ENCODE measurements around the gene JAKMIP1.

The JAKMIP1 gene

DNA sequence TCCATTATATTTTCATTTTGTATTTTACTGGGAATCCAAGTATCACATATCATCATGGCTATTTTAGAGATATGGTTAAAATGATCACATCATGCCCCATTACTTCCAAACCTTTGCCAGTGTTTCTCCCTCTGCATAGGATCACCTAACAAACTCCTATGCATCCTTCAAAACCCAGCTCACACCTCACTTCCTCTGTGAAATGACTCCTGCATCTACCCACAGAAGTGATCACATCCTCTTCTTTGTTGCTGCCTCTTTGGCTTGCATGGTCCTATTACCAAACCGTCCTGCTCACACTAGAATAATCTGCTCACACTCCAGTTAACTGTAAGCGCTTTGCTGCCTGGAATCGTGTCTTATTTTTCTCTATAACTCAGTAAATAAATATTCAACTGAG, 107.4 kb downstream of the JAKMIP1 start:
- Mint-ChIP-seq H3K9me3 (no peaks in the 10 kb centered on the region), H3K27me3 (no peaks in the 10 kb centered on the region), H3K4me1 (ENCODE audit: low read depth) (no peaks in the 10 kb centered on the region), H3K36me3 (ENCODE audit: low read depth) (no peaks in the 10 kb centered on the region), H3K27ac (no peak overlapping the region), H3K4me3 (no peak overlapping the region)
- intact Hi-C loops (cut with micrococcal nuclease): no loop called here

DNA sequence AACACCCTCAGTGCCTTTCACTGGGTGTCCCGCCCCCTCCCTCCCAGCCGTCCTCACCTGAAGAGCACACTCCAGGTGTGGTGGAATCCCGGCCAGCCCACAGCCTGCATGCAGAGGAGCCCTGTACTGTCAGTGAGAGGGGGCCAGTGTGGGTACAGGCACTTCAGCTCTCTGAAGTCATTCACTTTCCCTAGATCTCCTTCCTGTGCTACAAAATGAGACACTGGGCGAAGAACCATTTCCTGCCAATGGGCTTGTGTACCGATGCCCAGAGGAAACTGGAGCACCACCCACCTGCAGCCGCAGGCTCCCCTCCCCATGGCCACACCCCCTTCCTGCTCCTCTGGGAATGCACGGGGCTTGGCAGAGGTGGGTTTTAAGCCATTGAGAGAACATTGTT, 108.2 kb downstream of the JAKMIP1 start:
- no peaks in the 10 kb centered on the region for H3K4me1 Mint-ChIP-seq (ENCODE audit: low read depth)
- H3K4me3 Mint-ChIP-seq: no peak overlapping the region
- H3K36me3 Mint-ChIP-seq (ENCODE audit: low read depth): no peaks in the 10 kb centered on the region
- no peak overlapping the region for H3K27ac Mint-ChIP-seq
- H3K27me3 Mint-ChIP-seq: no peaks in the 10 kb centered on the region
- intact Hi-C loops (cut with micrococcal nuclease): no loop called here
- H3K9me3 Mint-ChIP-seq: no peaks in the 10 kb centered on the region

DNA sequence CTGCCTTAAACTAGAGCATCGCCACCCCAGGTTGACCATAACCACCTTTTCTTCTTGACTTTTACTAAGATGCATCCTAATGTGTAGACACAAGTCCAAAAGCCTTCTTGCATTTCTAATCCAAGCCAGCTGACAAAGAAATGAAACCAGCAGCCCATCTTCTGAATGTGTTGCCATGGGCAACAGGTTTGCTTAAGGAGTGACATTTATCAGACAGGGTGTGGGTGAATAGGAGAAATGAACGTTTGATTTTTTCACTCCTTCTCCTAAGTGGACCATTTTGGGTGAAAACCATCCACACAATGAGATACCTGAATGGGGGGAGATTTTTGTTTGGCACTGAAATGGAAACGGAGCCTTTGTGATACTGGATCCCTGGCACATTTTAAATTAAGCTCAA, 109.4 kb downstream of the JAKMIP1 start:
- Mint-ChIP-seq H3K4me3 (no peak overlapping the region), H3K27me3 (no peaks in the 10 kb centered on the region), H3K27ac (no peak overlapping the region), H3K9me3 (no peaks in the 10 kb centered on the region), H3K4me1 (ENCODE audit: low read depth) (no peaks in the 10 kb centered on the region), H3K36me3 (ENCODE audit: low read depth) (no peaks in the 10 kb centered on the region)
- intact Hi-C loops (cut with micrococcal nuclease): no loop called here

DNA sequence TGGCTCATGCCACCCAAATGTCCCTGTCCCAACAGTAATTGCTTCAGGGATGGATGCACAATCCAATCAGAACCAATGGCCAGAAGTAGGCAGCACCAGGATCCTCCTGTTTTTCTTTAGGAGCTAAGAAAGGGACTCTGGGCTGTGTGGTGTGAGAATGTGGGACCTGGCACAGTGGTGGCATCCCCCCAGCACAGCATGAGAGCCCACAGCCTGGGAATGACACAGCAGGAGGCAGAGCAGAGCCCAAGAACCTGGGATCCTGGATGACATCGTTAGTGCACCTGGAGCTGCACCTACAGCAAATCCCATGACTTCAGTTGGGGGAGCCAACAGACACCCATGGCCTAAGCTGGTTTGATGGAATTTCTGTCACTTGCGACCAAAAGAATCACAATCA, 111.4 kb downstream of the JAKMIP1 start:
- intact Hi-C loops (cut with micrococcal nuclease): no loop called here
- Mint-ChIP-seq H3K9me3 (no peaks in the 10 kb centered on the region), H3K27me3 (no peaks in the 10 kb centered on the region), H3K4me1 (ENCODE audit: low read depth) (no peaks in the 10 kb centered on the region), H3K4me3 (no peak overlapping the region), H3K36me3 (ENCODE audit: low read depth) (no peaks in the 10 kb centered on the region), H3K27ac (no peak overlapping the region)

DNA sequence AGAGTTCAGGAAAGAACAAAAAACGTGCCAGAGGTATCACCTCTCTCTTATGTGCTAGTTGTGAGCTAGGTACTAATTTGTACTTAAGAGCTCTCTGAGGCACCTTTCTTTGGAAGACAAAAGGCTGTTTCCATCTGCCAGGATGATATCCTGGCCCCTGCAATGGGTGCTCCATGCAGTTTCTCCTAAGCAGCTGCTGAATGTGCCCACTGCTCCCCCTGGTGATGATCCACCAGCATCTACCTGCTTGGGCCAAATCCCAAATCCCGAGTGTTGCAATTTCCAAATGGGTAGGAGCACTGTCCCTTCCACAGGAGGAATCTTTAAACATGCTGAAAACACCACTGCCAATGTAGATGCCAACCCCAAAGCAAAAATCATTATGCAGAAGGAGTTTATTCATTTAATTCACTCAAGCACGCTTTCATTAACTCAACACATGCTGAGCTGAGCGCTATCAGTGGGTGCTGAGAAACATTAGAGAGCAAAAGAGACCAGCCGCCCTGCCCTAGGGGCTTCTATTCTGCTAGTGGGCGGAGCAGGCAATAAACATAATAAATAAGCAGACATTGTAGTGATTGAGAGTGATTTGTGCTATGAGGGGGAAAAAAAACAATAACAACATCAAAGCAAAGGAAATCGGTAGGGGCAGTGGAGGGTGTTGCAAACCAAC, 112.5 kb downstream of the JAKMIP1 start:
- intact Hi-C loops (cut with micrococcal nuclease): no loop called here
- Mint-ChIP-seq H3K4me1 (ENCODE audit: low read depth) (no peaks in the 10 kb centered on the region), H3K27ac (no peak overlapping the region), H3K27me3 (no peaks in the 10 kb centered on the region), H3K9me3 (no peaks in the 10 kb centered on the region), H3K36me3 (ENCODE audit: low read depth) (no peaks in the 10 kb centered on the region), H3K4me3 (no peak overlapping the region)

DNA sequence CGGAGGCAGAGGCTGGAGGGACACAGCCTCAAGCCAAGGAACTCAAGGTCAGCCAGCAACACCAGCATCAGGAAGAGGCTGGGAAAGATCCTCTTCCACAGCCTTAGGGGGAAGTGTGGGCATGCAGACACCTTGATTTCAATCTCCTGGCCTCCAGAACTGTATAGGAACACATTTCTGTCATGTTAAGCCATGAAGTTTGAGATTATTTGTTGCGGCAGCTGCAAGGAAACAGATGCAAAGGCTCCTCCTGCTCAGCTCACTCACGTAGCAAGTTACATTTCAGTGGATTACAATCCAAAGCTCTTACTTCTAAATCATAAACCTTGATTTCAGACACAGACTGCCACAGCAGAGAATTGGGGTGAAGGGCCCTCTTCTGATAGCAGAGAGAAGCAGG, 113.5 kb downstream of the JAKMIP1 start:
- no peaks in the 10 kb centered on the region for H3K36me3 Mint-ChIP-seq (ENCODE audit: low read depth)
- H3K4me3 Mint-ChIP-seq: no peak overlapping the region
- no peak overlapping the region for H3K27ac Mint-ChIP-seq
- H3K4me1 Mint-ChIP-seq (ENCODE audit: low read depth): no peaks in the 10 kb centered on the region
- H3K9me3 Mint-ChIP-seq: no peaks in the 10 kb centered on the region
- H3K27me3 Mint-ChIP-seq: no peaks in the 10 kb centered on the region
- intact Hi-C loops (cut with micrococcal nuclease): no loop called here

DNA sequence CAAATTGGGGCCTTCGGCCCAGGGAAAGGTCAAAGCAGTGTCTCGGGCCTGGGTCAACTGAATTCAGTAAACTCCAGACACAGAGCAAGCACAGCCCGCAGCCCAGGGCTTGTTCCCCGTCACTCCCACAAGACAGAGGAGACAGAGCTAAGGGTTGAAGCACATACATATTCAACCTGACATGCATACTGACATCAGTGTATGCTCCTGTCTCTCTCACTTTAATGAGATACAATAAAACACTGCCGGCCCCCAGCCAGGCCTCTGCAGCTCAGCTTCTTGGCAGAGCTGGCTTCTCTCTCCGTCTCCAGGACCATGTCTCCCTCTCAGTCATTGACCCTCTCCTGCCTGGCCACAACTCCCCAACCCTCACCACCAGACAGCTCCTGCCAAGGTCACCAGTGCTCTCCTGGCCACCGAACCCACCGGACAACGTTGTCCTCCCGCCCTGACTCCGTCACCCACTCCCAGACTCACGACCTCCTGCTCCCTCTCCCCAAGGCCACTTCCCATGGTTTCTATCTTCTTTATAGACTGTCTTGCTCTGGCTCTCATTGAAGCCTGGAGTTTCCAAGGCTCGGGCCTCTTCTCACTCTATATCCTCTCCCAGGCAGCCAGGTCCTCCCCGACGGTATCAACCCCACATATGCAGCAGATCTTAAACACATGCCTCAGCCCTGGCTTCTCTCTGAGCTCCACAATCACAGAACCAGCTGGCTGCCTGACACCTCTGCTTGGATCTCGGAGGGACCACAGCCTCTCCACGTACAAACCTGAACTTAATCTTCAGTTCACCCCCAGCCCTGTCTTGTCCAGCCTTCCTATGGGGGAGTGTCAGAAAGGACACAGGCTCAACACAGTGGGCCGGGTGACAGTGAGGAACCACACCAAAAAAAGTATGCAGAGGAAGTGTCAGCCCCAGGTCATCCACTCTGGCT, 114.4 kb downstream of the JAKMIP1 start:
- H3K27me3 Mint-ChIP-seq: no peaks in the 10 kb centered on the region
- H3K4me3 Mint-ChIP-seq: no peak overlapping the region
- no peaks in the 10 kb centered on the region for H3K9me3 Mint-ChIP-seq
- H3K27ac Mint-ChIP-seq: no peak overlapping the region
- H3K4me1 Mint-ChIP-seq (ENCODE audit: low read depth): no peaks in the 10 kb centered on the region
- no peaks in the 10 kb centered on the region for H3K36me3 Mint-ChIP-seq (ENCODE audit: low read depth)
- intact Hi-C loops (cut with micrococcal nuclease): no loop called here

DNA sequence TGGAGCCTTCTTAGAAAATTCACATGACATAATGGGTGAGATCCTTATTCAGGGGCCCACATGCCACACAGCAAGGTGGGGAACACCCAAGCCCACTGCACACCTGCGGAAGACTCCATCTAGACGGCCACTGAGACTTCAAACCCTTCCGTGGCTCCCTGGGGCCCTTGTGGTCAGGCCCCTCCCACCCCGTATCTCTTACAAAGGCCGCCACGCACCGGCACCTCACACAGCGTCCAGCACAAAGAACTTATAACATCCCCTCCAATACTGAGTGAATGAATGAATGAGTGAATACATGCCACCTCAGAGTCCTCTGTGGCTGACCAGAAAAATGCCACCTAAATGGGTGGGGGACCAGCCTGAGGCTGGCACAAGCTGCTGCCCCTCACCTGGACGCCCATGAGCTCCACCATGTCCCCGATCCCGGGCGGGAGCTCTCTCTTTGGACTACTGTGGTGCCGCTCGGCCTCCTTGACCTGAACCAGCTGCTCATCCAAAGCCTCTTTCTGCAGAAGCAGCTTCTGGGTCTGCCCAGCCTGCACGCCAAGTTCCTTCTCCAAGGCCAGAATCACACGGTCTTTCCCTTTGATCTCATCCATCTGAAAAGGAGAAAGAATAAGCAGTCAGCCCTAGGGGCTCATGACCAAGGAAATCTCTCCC, 115.2 kb downstream of the JAKMIP1 start:
- Mint-ChIP-seq H3K36me3 (ENCODE audit: low read depth) (no peaks in the 10 kb centered on the region), H3K4me3 (no peak overlapping the region), H3K4me1 (ENCODE audit: low read depth) (no peaks in the 10 kb centered on the region), H3K27me3 (no peaks in the 10 kb centered on the region), H3K27ac (no peak overlapping the region), H3K9me3 (no peaks in the 10 kb centered on the region)
- intact Hi-C loops (cut with micrococcal nuclease): no loop called here

DNA sequence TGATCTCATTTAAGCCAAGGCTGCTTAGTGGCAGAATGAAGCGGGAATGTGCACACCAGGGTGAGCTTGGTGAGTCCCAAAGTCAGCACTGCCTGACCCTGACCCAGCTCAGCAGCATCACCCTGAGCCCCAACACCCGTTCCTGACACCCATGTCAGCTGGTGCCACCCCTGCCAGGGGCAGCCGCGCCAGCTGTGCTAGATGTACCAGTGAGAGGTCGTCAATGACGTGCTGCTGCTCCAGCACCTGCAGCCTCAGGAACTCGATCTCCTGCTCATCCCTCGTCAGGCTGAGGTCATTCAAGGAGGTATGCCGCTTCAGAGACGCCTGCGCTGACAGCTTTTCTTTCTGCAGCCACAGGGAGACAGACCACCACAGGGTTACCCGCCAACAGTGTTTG, 120.4 kb downstream of the JAKMIP1 start:
- Mint-ChIP-seq H3K27ac (no peak overlapping the region), H3K36me3 (ENCODE audit: low read depth) (no peaks in the 10 kb centered on the region), H3K4me3 (no peak overlapping the region), H3K4me1 (ENCODE audit: low read depth) (no peaks in the 10 kb centered on the region), H3K27me3 (no peaks in the 10 kb centered on the region), H3K9me3 (no peaks in the 10 kb centered on the region)
- intact Hi-C loops (cut with micrococcal nuclease): no loop called here

DNA sequence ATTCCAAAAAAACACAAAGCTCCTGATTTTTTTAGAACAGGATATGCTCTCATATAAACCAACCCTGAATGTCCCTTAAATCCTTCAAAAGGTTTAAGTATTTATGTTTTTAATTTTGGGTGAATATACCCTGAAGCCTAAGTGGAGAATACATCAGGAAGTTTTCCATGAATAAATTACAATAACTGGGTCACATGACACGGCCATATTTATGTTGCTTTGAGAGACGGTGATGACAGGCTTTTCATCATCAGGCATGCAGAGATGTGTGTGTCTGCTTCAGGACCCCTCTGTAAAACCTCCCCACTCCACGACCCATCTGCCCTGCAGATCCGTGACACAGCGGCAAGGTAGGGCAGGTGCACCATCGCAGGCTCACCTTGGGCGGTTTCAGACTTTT, 121.8 kb downstream of the JAKMIP1 start:
- Mint-ChIP-seq H3K27ac (no peak overlapping the region), H3K4me3 (no peak overlapping the region), H3K9me3 (no peaks in the 10 kb centered on the region), H3K36me3 (ENCODE audit: low read depth) (no peaks in the 10 kb centered on the region), H3K27me3 (no peaks in the 10 kb centered on the region), H3K4me1 (ENCODE audit: low read depth) (no peaks in the 10 kb centered on the region)
- intact Hi-C loops (cut with micrococcal nuclease): no loop called here

DNA sequence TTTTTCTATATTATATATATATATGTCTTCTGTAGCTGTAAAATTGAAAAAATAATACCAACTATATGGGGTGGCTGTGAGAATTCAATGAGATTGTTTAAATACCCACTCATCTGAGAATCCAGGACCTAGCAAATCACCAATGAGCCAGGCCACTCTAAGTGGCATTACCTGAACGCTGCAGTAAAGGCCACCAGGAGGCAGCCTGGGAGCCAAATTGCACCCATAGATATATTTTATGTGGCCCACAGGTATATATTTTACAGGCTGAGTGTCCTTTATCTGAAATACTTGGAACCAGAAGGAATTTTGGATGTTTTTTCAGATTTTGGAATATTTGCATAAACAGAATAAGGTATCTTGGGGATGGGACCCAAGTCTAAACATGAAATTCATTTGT, 124.0 kb downstream of the JAKMIP1 start:
- Mint-ChIP-seq H3K4me1 (ENCODE audit: low read depth) (no peaks in the 10 kb centered on the region), H3K36me3 (ENCODE audit: low read depth) (no peaks in the 10 kb centered on the region), H3K27me3 (peaks cover 3% of the 10 kb centered on the region), H3K27ac (no peak overlapping the region), H3K4me3 (no peak overlapping the region), H3K9me3 (no peaks in the 10 kb centered on the region)
- intact Hi-C loops (cut with micrococcal nuclease): no loop called here

DNA sequence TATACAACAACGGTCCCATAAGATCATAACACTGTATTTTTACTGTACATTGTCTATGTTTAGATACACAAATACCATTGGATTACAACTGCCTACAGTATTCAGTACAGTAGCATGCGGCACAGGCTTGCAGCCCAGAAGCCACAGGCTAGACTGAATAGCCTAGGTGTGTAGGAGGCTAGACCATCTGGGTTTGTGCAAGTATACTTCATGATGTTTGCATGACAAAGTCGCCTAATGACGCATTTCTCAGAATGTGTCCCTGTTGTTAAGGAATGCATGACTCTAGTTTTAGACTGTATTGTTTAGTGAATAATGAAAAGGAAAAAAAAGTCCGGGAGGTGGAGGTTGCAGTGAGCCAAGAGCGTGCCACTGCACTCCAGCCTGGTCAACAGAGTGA, 125.6 kb downstream of the JAKMIP1 start:
- Mint-ChIP-seq H3K27me3 (peaks cover 6% of the 10 kb centered on the region), H3K9me3 (no peaks in the 10 kb centered on the region), H3K4me3 (no peak overlapping the region), H3K27ac (no peak overlapping the region), H3K4me1 (ENCODE audit: low read depth) (no peaks in the 10 kb centered on the region), H3K36me3 (ENCODE audit: low read depth) (no peaks in the 10 kb centered on the region)
- intact Hi-C loops (cut with micrococcal nuclease): no loop called here

DNA sequence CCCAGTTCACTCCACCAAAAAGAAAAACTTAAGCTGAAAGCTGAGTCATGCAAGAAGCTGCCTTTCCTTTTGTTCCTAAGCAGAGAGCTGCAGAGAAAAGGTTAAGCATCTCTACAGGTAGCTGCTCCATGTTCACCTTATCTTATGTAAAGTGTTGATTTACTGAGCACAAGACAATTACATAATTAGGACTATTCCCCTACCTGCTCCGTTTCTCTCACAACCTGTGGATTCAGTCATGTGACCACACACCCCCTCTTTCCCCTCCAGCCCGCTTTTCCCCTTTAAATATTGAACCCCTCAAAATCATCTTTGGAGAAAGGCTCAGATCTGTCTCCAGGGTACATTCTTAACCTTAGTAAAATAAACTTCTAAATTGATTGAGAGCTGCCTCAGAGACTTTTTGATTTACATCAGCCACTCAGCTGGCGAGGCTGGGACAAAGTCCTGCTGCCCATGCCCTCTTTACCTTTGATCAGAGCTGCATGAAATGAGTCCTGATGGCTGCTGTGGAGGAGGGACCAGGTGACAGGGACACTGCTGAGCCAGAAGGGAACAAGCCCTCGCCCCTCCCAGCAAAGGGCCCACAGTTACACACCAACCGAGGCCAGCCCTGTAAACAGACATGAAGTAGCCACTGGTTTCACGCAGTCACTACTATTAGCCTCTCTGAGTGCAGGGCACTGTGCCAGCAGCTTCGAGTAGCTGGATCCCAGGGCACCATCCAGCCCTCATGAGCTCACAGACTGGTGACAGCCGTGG, 128.2 kb downstream of the JAKMIP1 start:
- Mint-ChIP-seq H3K4me3 (no peak overlapping the region), H3K4me1 (ENCODE audit: low read depth) (no peaks in the 10 kb centered on the region), H3K9me3 (no peaks in the 10 kb centered on the region), H3K27me3 (peaks cover 10% of the 10 kb centered on the region), H3K36me3 (ENCODE audit: low read depth) (no peaks in the 10 kb centered on the region), H3K27ac (no peak overlapping the region)
- intact Hi-C loops (cut with micrococcal nuclease): no loop called here
